ENCODE measurements around the gene ZNF41.

Gene ZNF41

GRCh38 chrX:47430925-47431324 is 52.1 kb downstream of the ZNF41 start:
- no peak for DNase-seq

DNA sequence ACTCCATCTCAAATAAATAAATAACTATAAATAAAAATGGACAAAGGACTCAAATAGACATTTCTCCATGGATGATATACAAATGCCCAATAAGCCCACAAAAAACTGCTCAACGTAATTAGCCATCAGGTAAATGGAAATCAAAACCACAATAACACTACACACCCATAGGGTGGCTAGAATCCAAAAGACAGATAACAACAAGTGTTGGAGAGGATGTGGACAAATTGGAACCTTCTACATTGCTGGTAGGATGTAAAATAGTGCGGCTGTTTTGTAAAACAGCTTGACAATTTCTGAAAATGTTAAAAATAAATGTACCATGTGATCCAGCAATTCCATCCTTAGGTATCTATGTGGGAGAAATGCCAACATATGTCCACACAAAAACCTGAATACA is 60.6 kb downstream of the ZNF41 start:
- intact Hi-C loops (cut with DNase I), result no loop called here
- no peak for DNase-seq

More at GRCh38 chrX:47430925-47431324, 52.1 kb downstream of the ZNF41 start:
- intact Hi-C loops (cut with DNase I), result no loop called here

DNA sequence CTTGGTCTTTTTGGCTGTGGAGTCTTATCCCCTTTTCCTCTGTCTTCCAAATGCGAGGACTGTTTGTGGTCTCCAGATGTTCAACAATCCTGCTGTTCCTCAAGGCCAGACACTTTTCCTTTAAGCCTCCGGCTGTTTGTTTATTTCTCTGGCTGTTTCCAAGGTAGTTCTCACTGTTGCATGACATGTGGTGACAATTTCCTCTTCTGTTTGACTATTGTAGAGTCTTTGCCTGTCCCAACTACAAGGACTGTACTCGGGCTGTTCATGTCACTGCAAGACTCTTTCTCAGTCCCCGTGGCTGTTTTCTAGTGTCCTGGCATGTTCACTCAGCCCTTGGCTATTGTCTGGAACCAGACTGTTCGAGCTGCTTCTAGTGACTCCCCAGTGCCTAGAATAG is 62.1 kb downstream of the ZNF41 start:
- intact Hi-C loops (cut with DNase I), result no loop called here
- no peak for DNase-seq

DNA sequence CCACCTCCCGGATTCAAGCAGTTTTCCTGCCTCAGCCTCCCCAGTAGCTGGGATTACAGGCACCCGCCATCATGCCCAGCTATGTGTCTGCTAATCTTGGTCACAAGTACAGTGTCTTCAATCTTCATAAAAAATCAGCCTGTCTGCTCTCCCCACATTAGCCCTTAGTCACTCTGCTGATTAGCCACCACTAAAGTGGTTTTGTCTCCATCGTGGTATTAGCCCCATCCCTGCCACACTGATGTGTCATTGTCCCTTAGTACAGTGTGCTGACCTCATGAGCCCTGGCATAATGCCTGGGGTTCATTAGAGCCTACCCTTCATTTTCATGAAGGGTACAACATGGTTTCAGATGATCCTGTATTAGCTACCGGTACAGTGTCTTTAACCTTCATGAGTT is 62.8 kb downstream of the ZNF41 start:
- intact Hi-C loops (cut with DNase I), result no loop called here
- no peak for DNase-seq

- intact Hi-C loops (cut with DNase I), result no loop called here
- DNase-seq, result no peak
Observed at GRCh38 chrX:47413179-47413594, 69.8 kb downstream of the ZNF41 start.
